Fibroblast of lung (primary cell): ENCODE data around the gene SLC6A9. TPM values are rescaled to one million over a fixed set of nuclear protein-coding genes. Genes with fewer than 3 reads are reported as not detected.

Experiments
- DNase-seq, 2 donors: peaks; one replicate each; pipeline versions ENCODE4 v3.0.0 to v3.0.0-alpha.2; 2010; ENCODE audit warnings: low read depth in 2 of 2
- H2AFZ ChIP-seq: 2 replicates; pipeline ENCODE4 v1.5.1; 2012; ENCODE audit warnings: low read length, control low read depth, inconsistent platforms
- H3K27ac ChIP-seq: 2 replicates; pipeline ENCODE4 v1.5.1; 2011; ENCODE audit warnings: low read length, control low read depth; ENCODE audit not compliant: insufficient read depth
- H3K27me3 ChIP-seq: 2 replicates; pipeline ENCODE4 v1.5.1; 2011; ENCODE audit warnings: mild to moderate bottlenecking, low read length; ENCODE audit not compliant: control insufficient read depth, insufficient read depth
- H3K36me3 ChIP-seq: 2 replicates; pipeline ENCODE4 v1.5.1; 2011; ENCODE audit warnings: low read length; ENCODE audit not compliant: control insufficient read depth, insufficient read depth
- H3K4me1 ChIP-seq: 2 replicates; pipeline ENCODE4 v1.5.1; 2011; ENCODE audit warnings: low read length; ENCODE audit not compliant: control insufficient read depth, insufficient read depth; ENCODE audit errors: extremely low read depth
- H3K4me2 ChIP-seq: 2 replicates; pipeline ENCODE4 v1.5.1; 2011; ENCODE audit warnings: low read length, control low read depth; ENCODE audit not compliant: insufficient read depth; ENCODE audit errors: extremely low read depth
- H3K4me3 ChIP-seq, 4 experiments: fragments of 200-600 bp in 1 of 4; sonication (generic) in 1 of 4; replicated peaks in 1 of 4; 2 replicates each; pipeline ENCODE4 v1.5.1; 2011 to 2016; ENCODE audit warnings: low read length in 4 of 4, low read depth in 3 of 4, mild to moderate bottlenecking in 3 of 4, control low read depth in 2 of 4, inconsistent platforms in 1 of 4, mixed read lengths in 1 of 4; ENCODE audit not compliant: insufficient read depth in 1 of 4; ENCODE audit errors: control extremely low read depth in 1 of 4
- H3K79me2 ChIP-seq: 2 replicates; pipeline ENCODE4 v1.5.1; 2012; ENCODE audit warnings: mild to moderate bottlenecking, low read length, inconsistent platforms; ENCODE audit not compliant: control insufficient read depth, insufficient read depth
- H3K9ac ChIP-seq: 2 replicates; pipeline ENCODE4 v1.5.1; 2011; ENCODE audit warnings: mild to moderate bottlenecking, low read length, control low read depth; ENCODE audit not compliant: insufficient read depth
- H3K9me3 ChIP-seq: 2 replicates; pipeline ENCODE4 v1.5.1; 2012; ENCODE audit warnings: low read depth, low read length; ENCODE audit not compliant: control insufficient read depth, insufficient read depth
- H4K20me1 ChIP-seq: 2 replicates; pipeline ENCODE4 v1.5.1; 2011; ENCODE audit warnings: low read length; ENCODE audit not compliant: control insufficient read depth, insufficient read depth; ENCODE audit errors: extremely low read depth
- CTCF ChIP-seq, 2 donors: IDR thresholded peaks in 1 of 2; conservative IDR thresholded peaks in 1 of 2; 1 replicate in 1 of 2; 2 replicates in 1 of 2; pipeline ENCODE4 v1.5.1; 2011 to 2012; ENCODE audit warnings: low read length in 2 of 2, control low read depth in 1 of 2, inconsistent platforms in 1 of 2, low read depth in 1 of 2, mild to moderate bottlenecking in 1 of 2
- EZH2 ChIP-seq: IDR thresholded peaks from 2 replicates; pipeline ENCODE4 v1.5.1; 2012; ENCODE audit warnings: low read length, control low read depth, mild to moderate bottlenecking; ENCODE audit errors: missing control alignments
- polyA plus RNA-seq, 2 donors: library from polyadenylated mRNA; depleted of rRNA in 1 of 2; stranded (reverse) in 1 of 2; unstranded in 1 of 2; fragments of >200 nt; gene quantifications; 2 replicates each; pipeline ENCODE4 v1.2.1, GENCODE V29; 2011 to 2012; ENCODE audit warnings: missing spikeins in 1 of 2
- total RNA-seq: library from RNA; depleted of rRNA; stranded (reverse); fragments of >200 nt; gene quantifications from 2 replicates; pipeline ENCODE4 v1.2.1, GENCODE V29; 2014

SLC6A9 gene
- total and polyA plus RNA-seq, 2 donors (not counting 1 experiment from before 2014, with no cell fraction given), result 3.4 to 19.5 TPM

- Histone ChIP-seq H3K27me3 (no peaks in the 10 kb centered on the region), H3K9ac (no peak overlapping the region), H2AFZ (no peak overlapping the region), H3K9me3 (no peaks in the 10 kb centered on the region), H3K4me1 (no peaks in the 10 kb centered on the region), H3K79me2 (no peaks in the 10 kb centered on the region), H4K20me1 (no peaks in the 10 kb centered on the region), H3K36me3 (no peaks in the 10 kb centered on the region), H3K4me2 (no peak overlapping the region), H3K27ac (no peak overlapping the region), H3K4me3 (no peak overlapping the region)
- TF ChIP-seq CTCF (conservative IDR thresholded peaks at IDR 0.05 in 1 of 2, IDR thresholded peaks at IDR 0.05 in 1 of 2; ENCODE audit: low read depth in 1 of 2, low read length in 2 of 2), result no peak
- no peak for TF ChIP-seq EZH2
- DNase-seq, result no peak
Observed at GRCh38 chr1:43996733-43997115, 34.5 kb downstream of the SLC6A9 start.

DNA sequence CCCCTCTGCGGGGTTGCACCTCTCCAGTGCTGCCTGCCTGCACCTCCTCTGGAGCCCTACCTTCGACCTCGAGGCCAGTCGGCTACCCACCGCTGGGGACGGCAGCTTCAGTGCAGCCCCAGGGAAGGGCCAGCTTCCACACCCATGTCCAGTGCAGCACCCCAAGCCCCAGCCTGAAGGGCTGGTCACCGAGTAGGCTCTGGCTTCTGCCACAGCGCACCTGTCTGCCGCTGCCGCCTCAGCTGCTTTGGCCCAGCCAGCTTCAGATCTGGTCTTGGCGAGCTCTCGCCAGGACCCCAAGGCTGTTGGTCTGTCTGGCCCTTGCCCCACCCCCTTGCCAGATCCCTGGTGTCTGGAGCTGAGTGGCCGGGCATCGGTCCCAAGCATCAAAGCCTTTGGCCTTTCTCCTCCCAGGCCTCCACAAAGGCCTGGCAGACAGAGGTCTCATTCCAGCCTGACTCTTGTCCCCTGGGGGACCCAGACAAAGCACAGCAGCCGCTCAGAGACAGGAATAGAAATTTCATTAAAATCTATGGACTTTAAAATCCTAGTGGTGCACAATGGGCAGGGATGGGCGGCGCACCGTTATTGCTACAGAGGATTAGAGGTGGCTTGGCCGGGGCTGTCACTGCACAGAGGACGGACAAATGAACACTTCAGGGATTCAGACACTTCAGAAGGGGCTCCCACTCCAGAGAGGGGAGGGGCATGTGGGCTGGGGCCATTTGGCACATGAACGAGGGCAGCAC lies 35.1 kb downstream of the SLC6A9 start:
- H3K4me1 ChIP-seq, result no peaks in the 10 kb centered on the region

More for the DNA sequence above, 35.1 kb downstream of the SLC6A9 start:
- Histone ChIP-seq H3K79me2 (no peaks in the 10 kb centered on the region), H4K20me1 (no peaks in the 10 kb centered on the region), H3K9me3 (no peaks in the 10 kb centered on the region), H3K9ac (no peak overlapping the region), H2AFZ (no peak overlapping the region), H3K4me2 (no peak overlapping the region), H3K36me3 (no peaks in the 10 kb centered on the region), H3K27me3 (no peaks in the 10 kb centered on the region), H3K27ac (no peak overlapping the region), H3K4me3 (no peak overlapping the region)
- no peak for DNase-seq
- TF ChIP-seq EZH2 (no peak), CTCF (conservative IDR thresholded peaks at IDR 0.05 in 1 of 2, IDR thresholded peaks at IDR 0.05 in 1 of 2; ENCODE audit: low read depth in 1 of 2, low read length in 2 of 2) (no peak)
